HG02938 (cell line): ENCODE measurements around the gene PI4KA.
"Not testable (repeated sequence)": the region's sequence is repeated elsewhere in the genome, so short reads cannot be mapped to it uniquely, and the experiment has no call there.

Experiments used
- ATAC-seq: cut with Tn5 transposase; IDR thresholded peaks from one replicate; pipeline ENCODE4 v1.9.1; 2021; ENCODE audit warnings: mild to moderate bottlenecking, moderate library complexity; ENCODE audit not compliant: unreplicated experiment

Gene PI4KA

DNA sequence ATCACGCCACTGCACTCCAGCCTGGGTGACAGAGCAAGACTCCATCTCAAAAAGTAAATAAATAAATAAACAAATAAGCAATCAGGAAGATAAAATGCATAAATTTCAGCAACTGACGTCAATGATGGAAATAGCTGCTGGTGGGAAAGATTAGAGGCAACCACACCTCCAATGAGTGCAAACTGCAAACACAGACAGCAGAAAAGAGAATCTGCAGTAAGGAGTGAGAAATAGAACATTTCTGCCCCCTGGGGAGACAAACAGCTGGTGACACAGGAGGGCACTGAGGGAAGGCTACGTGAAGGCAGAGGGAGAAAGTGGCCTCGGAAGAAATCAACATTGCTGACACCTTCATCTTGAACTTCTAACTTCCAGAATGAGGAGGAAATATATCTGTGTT is 6.5 kb downstream of the PI4KA start:
- no peak for ATAC-seq

GRCh38 chr22:20847318-20847822 is 11.2 kb downstream of the PI4KA start:
- no peak for ATAC-seq

DNA sequence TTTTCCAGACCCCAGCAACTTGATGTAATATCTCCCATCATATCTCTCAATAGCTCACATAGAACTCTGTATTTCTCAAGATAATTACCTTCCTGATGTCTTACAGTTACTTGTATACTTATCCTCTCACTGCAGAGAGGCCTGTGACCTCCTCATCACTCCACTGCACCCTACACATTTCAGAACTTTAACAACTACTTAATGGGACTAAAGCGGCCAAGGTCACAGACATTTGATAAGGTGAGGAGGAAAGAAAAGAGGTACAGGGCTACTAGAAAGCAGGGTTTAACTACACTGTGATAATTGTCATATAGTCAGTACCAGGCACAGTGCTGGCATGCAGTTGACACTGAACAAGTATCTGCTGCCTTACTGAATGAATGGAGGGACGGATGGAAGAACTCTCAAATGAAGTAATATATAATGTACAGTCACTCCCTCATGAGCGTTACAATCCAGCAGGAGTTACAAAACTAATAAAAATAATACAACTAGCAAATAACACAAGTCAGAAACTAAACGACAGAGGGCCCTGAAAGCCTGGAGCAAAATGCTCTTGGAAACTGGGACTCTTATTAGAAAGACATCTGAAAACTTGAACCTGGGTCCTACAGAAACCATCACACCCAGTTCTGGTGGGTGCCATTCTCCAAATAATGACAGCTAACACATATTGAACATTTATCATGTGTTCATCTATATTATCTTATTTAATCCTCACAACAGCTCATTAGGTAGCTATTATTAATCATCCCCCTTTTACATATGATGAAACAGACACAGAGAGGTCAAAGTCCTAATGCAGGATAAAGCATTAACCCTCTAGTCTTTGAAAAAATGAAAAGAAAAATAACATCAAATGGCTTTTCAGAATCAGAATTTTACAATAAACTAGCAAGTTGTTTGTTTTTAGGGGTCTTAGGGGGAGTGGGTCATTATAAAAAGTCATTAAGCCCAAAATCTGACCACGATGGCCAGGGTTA is 14.3 kb downstream of the PI4KA start:
- no peak for ATAC-seq

GRCh38 chr22:20843501-20843900 is 15.1 kb downstream of the PI4KA start:
- ATAC-seq = no peak

GRCh38 chr22:20840646-20841371 is 17.8 kb downstream of the PI4KA start:
- ATAC-seq = no peak

DNA sequence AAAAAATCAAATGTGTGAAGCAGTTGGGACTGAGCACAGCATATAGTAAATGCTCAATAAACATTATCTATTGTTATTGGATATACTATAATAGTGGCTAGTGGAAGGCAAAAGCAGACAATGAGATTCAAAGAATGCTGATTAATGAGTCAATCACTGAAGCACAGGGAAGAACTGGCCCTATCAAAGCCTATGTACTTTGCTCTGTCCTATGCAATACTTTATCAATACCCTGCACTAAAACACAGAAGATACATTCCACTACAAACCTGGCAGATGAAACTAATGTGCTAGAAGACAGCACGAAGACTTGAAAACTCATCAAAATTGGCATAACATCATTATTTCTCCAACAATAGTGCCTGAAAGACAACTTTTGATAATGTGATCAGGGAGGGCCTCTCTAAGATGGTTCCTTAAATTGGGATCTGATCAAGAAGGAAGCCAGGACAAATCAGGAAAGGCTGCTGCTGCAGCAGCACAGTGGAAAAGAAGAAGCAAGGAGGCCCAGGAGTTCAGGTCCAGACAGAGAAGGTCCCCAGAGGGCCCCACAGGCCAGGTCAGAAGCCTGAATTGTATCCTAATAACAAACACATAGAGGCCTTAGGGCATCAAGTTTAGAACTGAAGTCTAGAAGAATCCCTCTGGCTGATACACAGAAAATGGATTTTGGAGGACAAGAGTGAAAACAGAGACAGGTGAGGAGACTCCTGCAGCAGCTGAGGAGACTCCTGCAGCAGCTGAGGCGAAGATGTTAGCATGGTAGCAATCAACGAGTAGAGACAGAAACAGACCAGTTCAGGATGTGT is 18.6 kb downstream of the PI4KA start:
- ATAC-seq = no peak

DNA sequence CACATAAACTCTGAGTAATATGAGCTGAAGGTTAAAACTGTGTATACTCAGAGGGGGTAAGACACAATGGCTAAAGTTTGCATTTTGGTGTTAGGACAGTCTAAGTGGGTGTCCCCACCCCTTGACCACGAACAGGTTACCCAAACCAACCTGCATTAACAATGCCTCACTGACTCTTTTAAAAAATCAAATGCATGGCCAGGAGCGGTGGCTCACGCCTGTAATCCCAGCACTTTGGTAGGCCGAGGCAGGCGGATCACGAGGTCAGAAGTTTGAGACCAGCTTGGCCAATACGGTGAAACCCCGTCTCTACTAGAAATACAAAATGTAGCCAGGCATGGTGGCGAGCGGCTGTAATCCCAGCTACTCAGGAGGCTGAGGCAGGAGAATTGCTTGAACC is 19.3 kb downstream of the PI4KA start:
- ATAC-seq = not testable (repeated sequence)

DNA sequence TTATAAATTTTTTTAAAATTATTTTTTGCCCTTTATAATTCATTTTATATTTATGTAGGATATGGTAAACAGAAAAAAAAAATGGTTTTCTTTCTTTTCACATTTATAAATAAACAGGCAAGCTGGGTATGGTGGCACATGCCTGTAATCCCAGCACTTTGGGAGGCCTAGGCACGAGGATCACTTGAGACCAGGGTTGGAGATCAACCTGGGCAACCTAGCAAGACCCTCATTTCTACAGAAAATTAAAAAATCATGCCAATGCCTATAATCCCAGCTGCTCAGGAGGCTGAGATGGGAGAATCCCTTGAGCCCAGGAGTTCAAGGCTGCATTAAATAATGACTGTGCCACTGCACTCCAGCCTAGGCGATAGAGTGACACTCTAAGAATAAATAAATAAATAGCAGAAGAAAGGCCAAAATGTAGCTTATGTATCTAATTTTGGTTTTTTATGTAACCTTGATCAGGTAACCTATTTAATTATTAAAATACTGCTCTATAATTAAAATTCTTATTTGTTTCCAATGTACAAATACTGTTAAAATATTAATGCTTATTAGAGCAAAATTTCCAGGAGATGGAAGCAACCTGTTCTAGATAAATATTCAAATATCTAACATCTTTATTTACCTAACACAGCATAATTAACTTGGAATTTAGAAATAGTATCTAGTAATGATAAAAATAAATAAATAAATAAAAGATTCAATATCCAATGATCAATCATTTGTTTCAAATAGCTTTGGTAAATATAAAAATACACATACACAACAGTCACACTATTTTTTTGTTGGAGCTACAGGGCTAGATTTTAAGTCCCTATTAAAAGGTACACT is 21.4 kb downstream of the PI4KA start:
- no peak for ATAC-seq

GRCh38 chr22:20834725-20835124 is 23.9 kb downstream of the PI4KA start:
- no peak for ATAC-seq

DNA sequence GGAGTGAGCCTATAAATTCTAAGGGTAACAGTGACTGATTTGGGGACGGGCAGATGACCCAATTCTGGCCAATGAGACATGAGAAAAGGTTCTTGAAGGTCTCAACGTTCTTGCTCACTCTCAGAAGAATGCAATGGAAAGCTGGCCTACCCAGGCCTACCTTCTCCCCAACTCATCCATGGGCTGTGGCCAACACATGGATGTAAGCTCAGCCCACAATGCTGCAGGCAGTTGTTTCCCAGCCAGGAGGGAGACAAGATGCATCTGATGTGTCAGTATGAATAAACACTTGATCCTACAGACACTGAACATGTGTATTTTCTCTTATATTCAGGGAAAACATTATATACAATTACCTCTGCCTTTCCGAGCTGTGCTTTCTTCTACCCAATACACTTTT is 24.4 kb downstream of the PI4KA start:
- ATAC-seq = no peak

DNA sequence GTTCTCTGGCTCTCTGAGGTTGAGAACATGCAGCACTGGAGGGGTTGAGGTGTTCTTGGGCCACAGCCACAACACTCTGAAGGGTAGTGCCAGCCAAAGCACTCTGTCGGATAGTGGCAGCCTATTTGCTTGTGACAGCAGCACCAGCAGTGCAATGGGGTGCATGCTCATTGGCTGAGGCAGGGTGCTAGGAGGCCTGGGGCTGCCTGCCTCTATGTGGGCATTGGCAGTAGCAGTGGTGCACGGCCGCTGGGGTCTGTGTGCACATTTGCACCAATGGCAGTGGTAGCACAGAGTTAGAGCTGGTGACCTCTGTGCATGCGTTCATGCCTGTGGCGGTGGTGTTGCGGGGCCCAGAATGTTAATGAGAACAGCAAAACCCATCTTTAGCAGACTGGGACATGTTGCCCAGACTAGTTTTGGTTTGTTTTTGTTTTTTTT is 25.4 kb downstream of the PI4KA start:
- no peak for ATAC-seq

DNA sequence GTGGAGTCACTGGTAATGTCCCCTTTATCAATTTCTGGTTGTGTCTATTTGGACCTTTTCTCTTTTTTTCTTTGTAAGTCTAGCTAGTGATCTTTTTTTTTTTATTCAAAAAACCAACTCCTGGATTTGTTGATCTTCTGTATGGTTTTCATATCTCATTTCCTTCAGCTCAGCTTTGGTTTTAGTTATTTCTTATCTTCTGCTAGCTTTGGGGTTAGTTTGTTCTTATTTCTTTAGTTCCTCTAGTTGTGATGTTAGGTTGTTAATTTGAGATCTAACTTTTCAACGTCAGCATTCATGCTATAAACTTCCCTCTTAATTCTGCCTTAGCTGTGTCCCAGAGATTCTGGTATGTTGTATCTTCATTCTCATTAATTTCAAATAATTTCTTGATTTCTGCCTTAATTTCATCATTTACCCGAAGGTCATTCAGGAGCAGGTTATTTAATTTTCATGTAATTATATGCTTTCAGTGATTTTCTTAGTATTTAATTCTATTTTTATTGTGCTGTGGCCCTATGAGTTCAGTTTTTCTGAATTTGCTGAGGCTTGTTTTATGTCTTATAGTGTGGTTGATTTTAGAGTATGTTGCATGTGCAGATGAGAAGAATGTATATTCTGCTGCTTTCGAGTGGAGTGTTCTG is 29.0 kb downstream of the PI4KA start:
- ATAC-seq = no peak

DNA sequence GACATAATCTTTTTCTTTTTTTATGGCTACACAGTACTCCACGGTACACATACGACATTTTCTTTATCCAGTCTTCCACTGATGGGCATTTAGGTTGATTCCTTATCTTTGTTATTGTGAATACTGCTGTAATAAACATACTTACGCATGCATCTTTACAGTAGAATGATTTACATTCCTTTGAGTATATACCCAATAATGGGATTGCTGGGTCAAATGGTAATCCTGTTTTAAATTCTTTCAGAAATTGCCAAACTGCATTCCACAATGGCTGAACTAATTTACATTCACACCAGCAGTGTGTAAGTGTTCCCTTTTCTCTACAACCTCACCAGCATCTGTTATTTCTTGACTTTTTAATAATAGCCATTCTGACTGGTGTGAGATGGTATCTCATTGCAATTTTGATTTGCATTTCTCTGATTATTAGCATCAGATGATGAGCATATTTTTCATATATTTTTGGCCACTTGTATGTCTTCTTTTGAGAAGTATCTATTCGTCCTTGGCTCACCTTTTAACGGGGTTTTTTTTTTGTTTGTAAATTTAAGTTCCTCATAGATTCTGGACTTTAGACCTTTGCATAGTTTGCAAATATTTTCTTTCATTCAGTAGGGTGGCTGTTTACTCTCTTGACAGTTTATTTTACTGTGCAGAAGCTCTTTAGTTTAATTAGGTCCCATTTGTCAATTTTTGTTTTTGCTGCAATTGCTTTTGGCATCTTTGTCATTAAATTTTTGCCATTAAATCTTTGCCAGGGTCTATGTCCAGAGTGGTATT is 32.0 kb downstream of the PI4KA start:
- not testable (repeated sequence) for ATAC-seq

- ATAC-seq = no peak
Measured at GRCh38 chr22:20825624-20826023, 33.0 kb downstream of the PI4KA start.

GRCh38 chr22:20825216-20825615 is 33.4 kb downstream of the PI4KA start:
- not testable (repeated sequence) for ATAC-seq

DNA sequence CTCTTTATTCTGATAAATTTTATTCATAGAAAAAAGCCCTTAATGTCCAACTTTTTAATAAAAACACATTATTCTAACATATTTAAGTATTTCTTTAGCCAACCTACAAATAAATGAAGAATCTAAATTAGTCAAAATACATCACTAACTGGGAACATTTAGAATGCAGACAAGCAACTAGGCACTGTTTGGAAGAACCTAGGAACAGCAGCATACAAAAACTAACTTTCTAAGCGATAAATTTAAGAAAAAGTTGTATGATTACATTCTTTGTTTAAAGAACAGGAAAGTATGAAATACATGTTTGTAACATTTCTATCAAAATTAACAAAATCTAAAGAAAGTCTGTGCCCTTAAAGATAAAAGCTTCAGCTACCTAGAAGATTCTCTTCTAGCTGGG is 35.3 kb downstream of the PI4KA start:
- no peak for ATAC-seq

GRCh38 chr22:20822240-20822639 is 36.4 kb downstream of the PI4KA start:
- ATAC-seq = no peak

DNA sequence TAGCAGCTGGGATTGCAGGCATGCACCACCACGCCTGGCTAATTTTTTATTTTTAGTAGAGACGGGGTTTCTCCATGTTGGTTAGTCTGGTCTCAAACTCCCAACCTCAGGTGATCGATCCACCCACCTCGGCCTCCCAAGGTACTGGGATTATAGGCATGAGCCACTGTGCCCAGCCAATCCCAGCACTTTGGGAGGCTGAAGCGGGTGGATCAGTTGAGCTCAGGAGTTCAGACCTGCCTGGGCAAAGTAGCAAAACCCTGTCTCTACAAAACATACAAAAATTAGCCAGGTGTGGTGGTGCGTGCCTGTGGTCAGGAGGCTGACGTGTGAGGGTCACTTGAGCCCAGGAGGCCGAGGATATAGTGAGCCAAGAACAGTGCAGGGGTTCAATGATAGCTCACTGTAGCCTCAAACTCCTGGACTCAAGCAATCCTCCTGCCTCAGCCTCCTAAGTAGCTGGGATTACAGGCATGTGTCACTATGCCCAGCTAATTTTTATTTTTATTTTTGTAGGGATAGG is 36.8 kb downstream of the PI4KA start:
- not testable (repeated sequence) for ATAC-seq
